ENCODE results near the gene PRKG1. TPM values are rescaled to one million over a fixed set of nuclear protein-coding genes. Genes with fewer than 3 reads are reported as not detected.

PRKG1 gene
- total RNA-seq, 1 experiment from 2014 or later = 10.4 TPM

GRCh38 chr10:51894771-51895578 lies 820.7 kb downstream of the PRKG1 start:
- H3K27me3 ChIP-seq (ENCODE audit: insufficient read depth, low read length) = no peaks in the 10 kb centered on the region
- H2BK15ac ChIP-seq (ENCODE audit: low read depth, low read length) = no peak overlapping the region
- Mint-ChIP-seq H3K27me3 (ENCODE audit: low read depth) (no peaks in the 10 kb centered on the region), H3K9me3 (no peaks in the 10 kb centered on the region), H3K27ac (no peak overlapping the region), H3K4me1 (peaks cover 23 to 26% of the 10 kb centered on the region in 2 experiments), H3K4me3 (no peak overlapping the region), H3K36me3 (ENCODE audit: insufficient read depth in 1 of 3, low read depth in 3 of 3) (no peaks in the 10 kb centered on the region)
- no peak overlapping the region for H2BK20ac ChIP-seq (ENCODE audit: low read depth, low read length, poor library complexity, severe bottlenecking)
- no peak overlapping the region for H4K5ac ChIP-seq (ENCODE audit: insufficient read length, low read depth, low read length)
- no peak for DNase-seq
- no peak overlapping the region for H3K23ac ChIP-seq (ENCODE audit: insufficient read length, low read depth, low read length)
- no peak overlapping the region for H2AFZ ChIP-seq (ENCODE audit: low read length)
- H3K79me1 ChIP-seq (ENCODE audit: insufficient read depth, low read depth, low read length, poor library complexity, severe bottlenecking) = no peaks in the 10 kb centered on the region
- no peaks in the 10 kb centered on the region for H3K23me2 ChIP-seq (ENCODE audit: insufficient read length, low read depth, low read length, poor library complexity, severe bottlenecking)
- H3K27ac ChIP-seq (ENCODE audit: insufficient read length, low read depth, low read length) = no peak overlapping the region
- no peak overlapping the region for H3T11ph ChIP-seq (ENCODE audit: low read length)
- no peak overlapping the region for H2BK120ac ChIP-seq (ENCODE audit: low read depth, low read length, poor library complexity, severe bottlenecking)
- no peaks in the 10 kb centered on the region for H4K20me1 ChIP-seq (ENCODE audit: control insufficient read depth, insufficient read depth, insufficient read length)
- peaks cover 2% of the 10 kb centered on the region for H3K4me1 ChIP-seq (ENCODE audit: insufficient read depth, low read length)
- no peak overlapping the region for H2BK5ac ChIP-seq (ENCODE audit: insufficient read length, low read length)
- H3K4me2 ChIP-seq (ENCODE audit: insufficient read depth, insufficient read length, low read length) = no peak overlapping the region
- H3K14ac ChIP-seq (ENCODE audit: insufficient read depth, low read length) = no peak overlapping the region
- no peak overlapping the region for H3K4ac ChIP-seq (ENCODE audit: low read depth, low read length)
- no CpG with 5 or more reads among the region's 5 CpGs for WGBS (ENCODE audit: extremely low coverage, insufficient read length, low lambda C conversion rate)
- no peak overlapping the region for H4K8ac ChIP-seq (replicated peaks; ENCODE audit: insufficient read length, low read depth, low read length)
- H2AK5ac ChIP-seq (ENCODE audit: insufficient read length, low read length) = no peak overlapping the region
- no peaks in the 10 kb centered on the region for H3K9me3 ChIP-seq (ENCODE audit: control insufficient read depth, low read depth, low read length)
- TF ChIP-seq CTCF (conservative IDR thresholded peaks at IDR 0.05) = no peak
- H3K56ac ChIP-seq (ENCODE audit: insufficient read length, low read depth, low read length) = no peak overlapping the region
- no peak overlapping the region for H2BK12ac ChIP-seq (ENCODE audit: insufficient read length, low read depth, low read length)
- no peak overlapping the region for H4K91ac ChIP-seq (ENCODE audit: insufficient read length, low read depth, low read length)
- no peaks in the 10 kb centered on the region for H3K79me2 ChIP-seq (ENCODE audit: insufficient read depth, low read length)
- no peak overlapping the region for H3K18ac ChIP-seq (ENCODE audit: insufficient read length, low read depth, low read length)
- no peak overlapping the region for H3K9ac ChIP-seq (ENCODE audit: extremely low read depth, insufficient read length, low read length)

Data from H9 (cell line).